NB4 (cell line): ENCODE data around the gene GABBR2.

Experiments used
- POLR2A ChIP-seq: IDR thresholded peaks from 2 replicates; pipeline ENCODE4 v1.6.1; 2011; ENCODE audit warnings: mild to moderate bottlenecking; ENCODE audit not compliant: insufficient read length; ENCODE audit errors: extremely low read depth
- TF ChIP-seq, protein P1 (sequence below): IDR thresholded peaks from one replicate; pipeline ENCODE4 v1.5.1; 2012; ENCODE audit warnings: low read depth, low read length

DNA sequence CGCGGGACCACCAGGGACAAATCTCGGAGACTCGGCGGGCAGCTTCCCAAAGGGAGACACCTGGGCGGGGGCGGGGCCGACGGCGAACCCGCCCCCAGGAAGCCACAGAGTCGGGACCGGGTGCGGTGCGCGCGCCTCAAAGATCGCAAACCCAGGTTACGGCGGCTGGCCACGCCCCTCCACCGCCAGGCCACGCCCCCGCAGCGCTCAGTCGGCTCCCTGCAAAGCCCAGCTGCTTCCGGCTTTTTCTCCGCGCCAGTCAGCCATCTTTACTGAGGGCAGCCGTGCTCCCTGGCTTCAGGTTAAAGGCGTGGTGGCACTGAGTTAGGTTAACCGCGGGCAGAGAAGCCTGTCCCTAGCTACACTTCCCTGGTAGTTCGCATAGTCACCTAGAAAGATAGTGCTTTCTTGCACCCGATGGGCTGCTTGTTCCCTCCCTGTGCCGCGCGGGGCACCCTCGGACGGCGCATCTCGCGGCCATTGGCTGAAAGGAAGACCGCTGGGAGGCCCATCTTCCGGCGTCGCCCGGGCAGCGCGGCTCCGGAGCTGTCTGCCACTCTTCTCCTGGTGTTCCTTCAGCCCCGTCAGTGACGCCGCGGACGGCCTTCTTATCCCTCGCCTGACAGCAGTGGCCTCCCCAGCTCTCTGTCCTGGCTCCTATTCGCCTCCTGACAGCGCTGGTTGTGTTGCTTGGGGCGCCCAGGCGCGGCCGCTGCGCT, 453.0 kb downstream of the GABBR2 start, which contains the start of gene TBC1D2:
- peak; percentile 36 for TF ChIP-seq POLR2A
- TF ChIP-seq, protein P1, sequence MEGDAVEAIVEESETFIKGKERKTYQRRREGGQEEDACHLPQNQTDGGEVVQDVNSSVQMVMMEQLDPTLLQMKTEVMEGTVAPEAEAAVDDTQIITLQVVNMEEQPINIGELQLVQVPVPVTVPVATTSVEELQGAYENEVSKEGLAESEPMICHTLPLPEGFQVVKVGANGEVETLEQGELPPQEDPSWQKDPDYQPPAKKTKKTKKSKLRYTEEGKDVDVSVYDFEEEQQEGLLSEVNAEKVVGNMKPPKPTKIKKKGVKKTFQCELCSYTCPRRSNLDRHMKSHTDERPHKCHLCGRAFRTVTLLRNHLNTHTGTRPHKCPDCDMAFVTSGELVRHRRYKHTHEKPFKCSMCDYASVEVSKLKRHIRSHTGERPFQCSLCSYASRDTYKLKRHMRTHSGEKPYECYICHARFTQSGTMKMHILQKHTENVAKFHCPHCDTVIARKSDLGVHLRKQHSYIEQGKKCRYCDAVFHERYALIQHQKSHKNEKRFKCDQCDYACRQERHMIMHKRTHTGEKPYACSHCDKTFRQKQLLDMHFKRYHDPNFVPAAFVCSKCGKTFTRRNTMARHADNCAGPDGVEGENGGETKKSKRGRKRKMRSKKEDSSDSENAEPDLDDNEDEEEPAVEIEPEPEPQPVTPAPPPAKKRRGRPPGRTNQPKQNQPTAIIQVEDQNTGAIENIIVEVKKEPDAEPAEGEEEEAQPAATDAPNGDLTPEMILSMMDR, result no peak
